GM19328 (cell line): ENCODE data around the gene TSHB.
"Not testable (repeated sequence)": the region's sequence is repeated elsewhere in the genome, so short reads cannot be mapped to it uniquely, and the experiment has no call there.

Experiments used
- ATAC-seq: cut with Tn5 transposase; IDR thresholded peaks from one replicate; pipeline ENCODE4 v1.9.1; 2021; ENCODE audit warnings: mild to moderate bottlenecking, moderate library complexity; ENCODE audit not compliant: unreplicated experiment

Gene TSHB

GRCh38 chr1:115029526-115029925, at the start of gene TSHB:
TSHB (plus strand) TSS chr1:115029826; CDS start chr1:115033363, 3,537 bp downstream.
- no peak for ATAC-seq

- ATAC-seq, result no peak
Observed at GRCh38 chr1:114982251-114982650, 47.4 kb upstream of the TSHB start.

GRCh38 chr1:114986286-114986685, 43.3 kb upstream of the TSHB start:
- no peak for ATAC-seq

GRCh38 chr1:114988095-114988494, 41.5 kb upstream of the TSHB start:
- ATAC-seq, result no peak

- ATAC-seq, result no peak
Observed at GRCh38 chr1:114997510-114998289, 31.9 kb upstream of the TSHB start.

GRCh38 chr1:115006191-115006590, 23.4 kb upstream of the TSHB start:
- ATAC-seq, result no peak

- ATAC-seq, result no peak
Observed at GRCh38 chr1:115012006-115012405, 17.6 kb upstream of the TSHB start.

- no peak for ATAC-seq
Observed at GRCh38 chr1:115012434-115012833, 17.2 kb upstream of the TSHB start.

- no peak for ATAC-seq
Observed at GRCh38 chr1:115013792-115014191, 15.8 kb upstream of the TSHB start.

GRCh38 chr1:115019549-115019948, 10.1 kb upstream of the TSHB start:
- ATAC-seq, result not testable (repeated sequence)

- no peak for ATAC-seq
Observed at GRCh38 chr1:115021145-115021544, 8.5 kb upstream of the TSHB start.

GRCh38 chr1:115023593-115023992, 6.0 kb upstream of the TSHB start:
- ATAC-seq, result no peak

- ATAC-seq, result no peak
Observed at GRCh38 chr1:115031595-115031994, 2.0 kb downstream of the TSHB start.

GRCh38 chr1:115035652-115036051, 6.0 kb downstream of the TSHB start:
- ATAC-seq, result no peak

GRCh38 chr1:115036814-115037507, 7.3 kb downstream of the TSHB start:
- no peak for ATAC-seq

GRCh38 chr1:115040501-115040900, 10.9 kb downstream of the TSHB start:
- no peak for ATAC-seq

- ATAC-seq, result no peak
Observed at GRCh38 chr1:115041654-115042053, 12.0 kb downstream of the TSHB start.

- ATAC-seq, result no peak
Observed at GRCh38 chr1:115046751-115047150, 17.1 kb downstream of the TSHB start.

GRCh38 chr1:115051850-115052249, 22.2 kb downstream of the TSHB start:
- peak; percentile 11 for ATAC-seq

- ATAC-seq, result peak; percentile 87
Observed at GRCh38 chr1:115052454-115053083, 22.9 kb downstream of the TSHB start.

GRCh38 chr1:115056395-115056798, 26.8 kb downstream of the TSHB start:
- no peak for ATAC-seq
